ENCODE results near the gene KRTAP5-2. TPM values are rescaled to one million over a fixed set of nuclear protein-coding genes. Genes with fewer than 3 reads are reported as not detected.

Gene KRTAP5-2
- total RNA-seq, 6 experiments from 2014 or later = not detected

DNA sequence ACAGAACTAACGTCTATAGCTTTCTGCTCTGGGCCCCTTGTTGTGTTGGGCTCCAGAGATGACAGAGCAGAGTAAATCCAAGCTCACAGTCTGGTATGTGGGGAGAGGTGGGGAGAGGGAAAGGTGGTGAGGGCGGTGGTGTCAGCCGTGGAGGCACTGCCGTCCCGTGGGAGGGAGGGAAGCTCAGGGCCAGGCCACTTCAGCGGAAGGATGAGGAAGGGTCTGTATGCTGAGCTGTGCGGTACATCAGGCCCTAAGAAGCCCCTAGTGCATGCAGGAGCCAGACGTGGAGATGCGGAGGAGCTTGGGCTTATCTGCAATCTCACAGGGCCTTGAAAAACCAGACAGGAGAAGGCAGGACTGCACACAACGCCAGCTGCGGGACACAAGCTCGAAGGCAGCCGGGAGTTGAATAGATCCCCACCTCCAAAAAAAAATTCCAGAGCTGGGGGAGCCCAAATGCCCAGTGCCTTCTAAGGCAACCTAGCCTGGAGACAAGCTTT lies 33.0 kb upstream of the KRTAP5-2 start:
- no peaks in the 10 kb centered on the region for H3K4me1 Mint-ChIP-seq (ENCODE audit: low read depth)
- H3K4me3 Mint-ChIP-seq = no peak overlapping the region
- no peaks in the 10 kb centered on the region for H3K36me3 Mint-ChIP-seq (ENCODE audit: low read depth)
- no peak for DNase-seq
- peaks cover 59% of the 10 kb centered on the region for H3K27me3 Mint-ChIP-seq (ENCODE audit: insufficient read depth)
- no peaks in the 10 kb centered on the region for H3K9me3 Mint-ChIP-seq
- H3K27ac Mint-ChIP-seq = no peak overlapping the region
- TF ChIP-seq, protein P1, sequence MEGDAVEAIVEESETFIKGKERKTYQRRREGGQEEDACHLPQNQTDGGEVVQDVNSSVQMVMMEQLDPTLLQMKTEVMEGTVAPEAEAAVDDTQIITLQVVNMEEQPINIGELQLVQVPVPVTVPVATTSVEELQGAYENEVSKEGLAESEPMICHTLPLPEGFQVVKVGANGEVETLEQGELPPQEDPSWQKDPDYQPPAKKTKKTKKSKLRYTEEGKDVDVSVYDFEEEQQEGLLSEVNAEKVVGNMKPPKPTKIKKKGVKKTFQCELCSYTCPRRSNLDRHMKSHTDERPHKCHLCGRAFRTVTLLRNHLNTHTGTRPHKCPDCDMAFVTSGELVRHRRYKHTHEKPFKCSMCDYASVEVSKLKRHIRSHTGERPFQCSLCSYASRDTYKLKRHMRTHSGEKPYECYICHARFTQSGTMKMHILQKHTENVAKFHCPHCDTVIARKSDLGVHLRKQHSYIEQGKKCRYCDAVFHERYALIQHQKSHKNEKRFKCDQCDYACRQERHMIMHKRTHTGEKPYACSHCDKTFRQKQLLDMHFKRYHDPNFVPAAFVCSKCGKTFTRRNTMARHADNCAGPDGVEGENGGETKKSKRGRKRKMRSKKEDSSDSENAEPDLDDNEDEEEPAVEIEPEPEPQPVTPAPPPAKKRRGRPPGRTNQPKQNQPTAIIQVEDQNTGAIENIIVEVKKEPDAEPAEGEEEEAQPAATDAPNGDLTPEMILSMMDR (IDR thresholded peaks at IDR 0.05) = no peak

DNA sequence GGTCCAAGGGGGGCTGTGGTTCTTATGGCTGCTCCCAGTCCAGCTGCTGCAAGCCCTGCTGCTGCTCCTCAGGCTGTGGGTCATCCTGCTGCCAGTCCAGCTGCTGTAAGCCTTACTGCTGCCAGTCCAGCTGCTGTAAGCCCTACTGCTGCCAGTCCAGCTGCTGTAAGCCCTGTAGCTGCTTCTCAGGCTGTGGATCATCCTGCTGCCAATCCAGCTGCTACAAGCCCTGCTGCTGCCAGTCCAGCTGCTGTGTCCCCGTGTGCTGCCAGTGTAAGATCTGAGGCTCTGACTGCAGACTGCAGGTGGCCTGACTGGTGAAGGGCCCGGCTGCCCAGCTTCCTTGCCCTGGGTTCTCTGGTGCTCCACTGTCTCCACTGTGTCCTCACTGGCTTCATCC lies 32.2 kb upstream of the KRTAP5-2 start:
- no peak overlapping the region for H3K4me3 Mint-ChIP-seq
- H3K27me3 Mint-ChIP-seq (ENCODE audit: insufficient read depth) = peaks cover 61% of the 10 kb centered on the region
- H3K36me3 Mint-ChIP-seq (ENCODE audit: low read depth) = no peaks in the 10 kb centered on the region
- DNase-seq = no peak
- TF ChIP-seq, protein P1 (IDR thresholded peaks at IDR 0.05) = no peak
- no peaks in the 10 kb centered on the region for H3K4me1 Mint-ChIP-seq (ENCODE audit: low read depth)
- H3K9me3 Mint-ChIP-seq = no peaks in the 10 kb centered on the region
- H3K27ac Mint-ChIP-seq = no peak overlapping the region

DNA sequence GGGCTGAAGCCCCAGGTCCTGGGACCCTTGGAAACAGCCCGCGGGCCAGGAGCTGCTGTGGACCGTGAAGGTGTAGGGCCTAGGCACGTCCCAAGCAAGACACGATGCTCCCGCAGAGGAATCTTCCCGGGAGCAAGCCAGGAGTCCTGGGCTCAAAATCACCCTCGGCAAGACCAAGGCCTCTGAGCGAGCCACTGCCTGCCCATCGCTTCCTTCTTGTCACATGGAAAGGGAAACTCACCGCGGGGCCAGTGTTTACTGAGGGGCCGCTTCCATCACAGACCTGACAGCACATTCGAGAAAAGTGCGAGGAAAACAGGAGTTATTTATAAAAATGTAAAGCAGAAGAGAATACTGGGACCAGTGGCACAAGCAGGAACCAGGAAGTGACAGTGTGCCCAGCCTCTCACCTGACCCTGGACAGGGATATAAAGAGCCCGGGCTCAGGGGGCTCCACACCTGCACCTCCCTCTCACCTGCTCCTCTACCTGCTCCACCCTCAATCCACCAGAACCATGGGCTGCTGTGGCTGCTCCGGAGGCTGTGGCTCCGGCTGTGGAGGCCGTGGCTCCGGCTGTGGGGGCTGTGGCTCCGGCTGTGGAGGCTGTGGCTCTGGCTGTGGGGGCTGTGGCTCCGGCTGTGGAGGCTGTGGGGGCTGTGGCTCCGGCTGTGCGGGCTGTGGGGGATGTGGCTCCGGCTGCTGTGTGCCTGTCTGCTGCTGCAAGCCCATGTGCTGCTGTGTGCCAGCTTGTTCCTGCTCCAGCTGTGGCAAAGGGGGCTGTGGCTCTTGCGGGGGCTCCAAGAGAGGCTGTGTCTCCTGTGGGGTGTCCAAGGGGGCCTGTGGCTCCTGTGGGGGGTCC lies 31.5 kb upstream of the KRTAP5-2 start, which contains the start of gene KRTAP5-5:
KRTAP5-5 (plus strand) TSS at position 450 of the 860 bp plus-strand sequence; CDS start at position 516, 66 bp downstream.
- Mint-ChIP-seq H3K27me3 (ENCODE audit: insufficient read depth) (peaks cover 68% of the 10 kb centered on the region), H3K4me3 (no peak within 1 kb of the TSS), H3K27ac (no peak within 1 kb of the TSS), H3K4me1 (ENCODE audit: low read depth) (no peaks in the 10 kb centered on the region), H3K36me3 (ENCODE audit: low read depth) (no peaks in the 10 kb centered on the region), H3K9me3 (no peaks in the 10 kb centered on the region)
- DNase-seq = no peak
- TF ChIP-seq, protein P1 (IDR thresholded peaks at IDR 0.05) = no peak

DNA sequence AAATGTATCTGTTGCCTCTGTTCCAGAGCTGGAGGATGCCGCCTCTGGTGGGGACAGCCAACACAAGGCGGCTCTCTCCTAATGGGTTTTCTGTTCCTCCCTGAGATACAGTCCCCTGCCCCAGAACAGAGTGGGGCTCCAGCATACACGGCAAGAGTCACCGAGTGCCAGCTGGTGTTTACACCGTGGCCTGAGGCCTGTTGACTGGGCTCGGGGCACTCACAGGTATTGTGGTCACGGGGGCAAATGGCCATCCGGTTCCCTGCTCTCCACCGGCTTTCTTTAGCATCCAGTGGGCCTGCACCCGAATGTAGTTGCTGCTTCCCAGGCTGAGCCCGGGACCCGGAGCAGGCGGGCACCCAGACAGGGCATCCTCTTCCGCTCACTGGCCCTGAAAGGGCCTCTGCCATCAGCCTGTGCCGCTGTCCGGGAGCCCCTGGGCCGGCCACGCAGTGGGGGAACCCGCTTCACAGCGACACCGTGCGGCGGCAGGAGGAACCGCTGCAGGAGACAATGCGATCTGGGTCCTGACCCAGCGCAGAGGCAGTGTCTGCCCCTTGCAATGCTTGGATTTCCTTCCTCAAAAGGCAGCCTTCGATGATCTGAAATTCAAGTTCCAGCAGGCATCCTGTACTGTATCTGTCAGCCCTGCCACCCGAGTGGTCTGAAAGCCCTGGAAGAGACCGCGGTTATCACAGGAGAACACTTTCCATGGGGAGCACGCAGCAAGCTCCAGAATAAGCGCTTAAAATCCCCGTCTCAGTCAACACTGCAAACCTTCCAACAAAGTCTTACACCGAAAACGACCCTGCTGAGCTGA lies 30.6 kb upstream of the KRTAP5-2 start:
- Mint-ChIP-seq H3K27ac (no peak overlapping the region), H3K27me3 (ENCODE audit: insufficient read depth) (peaks cover 69% of the 10 kb centered on the region), H3K4me3 (no peak overlapping the region), H3K9me3 (no peaks in the 10 kb centered on the region), H3K36me3 (ENCODE audit: low read depth) (no peaks in the 10 kb centered on the region), H3K4me1 (ENCODE audit: low read depth) (no peaks in the 10 kb centered on the region)
- DNase-seq = no peak
- TF ChIP-seq, protein P1 (IDR thresholded peaks at IDR 0.05) = peak; percentile 93

DNA sequence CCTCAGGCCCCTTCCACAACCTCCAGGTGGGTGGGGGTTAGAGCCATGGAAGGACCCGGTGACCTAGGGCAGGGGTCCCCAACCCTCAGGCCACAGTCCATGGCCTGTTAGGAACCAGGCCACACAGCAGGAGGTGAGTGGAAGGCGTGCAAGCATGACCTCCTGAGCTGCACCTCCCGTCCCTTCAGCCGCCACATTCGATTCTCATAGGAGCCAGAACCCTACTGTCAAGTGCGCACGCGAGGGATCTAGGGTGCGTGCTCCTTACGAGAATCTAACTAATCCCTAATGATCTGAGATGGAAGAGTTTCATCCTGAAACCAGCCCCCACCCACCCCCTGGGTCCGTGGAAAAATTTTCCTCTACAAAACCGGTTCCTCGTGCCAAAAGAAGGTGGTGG lies 27.4 kb upstream of the KRTAP5-2 start:
- Mint-ChIP-seq H3K4me1 (ENCODE audit: low read depth) (no peaks in the 10 kb centered on the region), H3K36me3 (ENCODE audit: low read depth) (no peaks in the 10 kb centered on the region), H3K27me3 (ENCODE audit: insufficient read depth) (peaks cover 55% of the 10 kb centered on the region), H3K9me3 (no peaks in the 10 kb centered on the region), H3K4me3 (no peak overlapping the region), H3K27ac (no peak overlapping the region)
- TF ChIP-seq, protein P1 (IDR thresholded peaks at IDR 0.05) = no peak
- DNase-seq = no peak
